Measurements from ENCODE around the gene DLGAP1.

The DLGAP1 gene

DNA sequence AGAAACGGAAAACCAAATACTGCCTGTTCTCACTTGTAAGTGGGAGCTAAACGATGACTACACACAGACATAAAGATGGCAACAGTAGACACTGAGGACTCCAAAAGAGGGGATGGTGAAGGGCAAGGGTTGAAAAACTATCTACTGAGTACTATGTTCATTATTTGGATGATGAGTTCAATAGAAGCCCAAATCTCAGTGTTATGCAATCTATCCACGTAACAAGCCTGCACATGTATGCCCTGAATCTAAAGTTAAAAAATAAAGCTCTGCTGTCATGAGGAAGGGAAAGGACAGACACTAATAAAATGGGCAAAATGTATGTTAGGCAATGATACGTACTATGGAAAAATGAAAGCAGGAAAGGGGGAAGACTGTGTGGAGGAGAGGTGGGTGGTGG, 629.1 kb downstream of the DLGAP1 start:
- no peak for DNase-seq (ENCODE audit: low spot score)
- TF ChIP-seq, protein P1, sequence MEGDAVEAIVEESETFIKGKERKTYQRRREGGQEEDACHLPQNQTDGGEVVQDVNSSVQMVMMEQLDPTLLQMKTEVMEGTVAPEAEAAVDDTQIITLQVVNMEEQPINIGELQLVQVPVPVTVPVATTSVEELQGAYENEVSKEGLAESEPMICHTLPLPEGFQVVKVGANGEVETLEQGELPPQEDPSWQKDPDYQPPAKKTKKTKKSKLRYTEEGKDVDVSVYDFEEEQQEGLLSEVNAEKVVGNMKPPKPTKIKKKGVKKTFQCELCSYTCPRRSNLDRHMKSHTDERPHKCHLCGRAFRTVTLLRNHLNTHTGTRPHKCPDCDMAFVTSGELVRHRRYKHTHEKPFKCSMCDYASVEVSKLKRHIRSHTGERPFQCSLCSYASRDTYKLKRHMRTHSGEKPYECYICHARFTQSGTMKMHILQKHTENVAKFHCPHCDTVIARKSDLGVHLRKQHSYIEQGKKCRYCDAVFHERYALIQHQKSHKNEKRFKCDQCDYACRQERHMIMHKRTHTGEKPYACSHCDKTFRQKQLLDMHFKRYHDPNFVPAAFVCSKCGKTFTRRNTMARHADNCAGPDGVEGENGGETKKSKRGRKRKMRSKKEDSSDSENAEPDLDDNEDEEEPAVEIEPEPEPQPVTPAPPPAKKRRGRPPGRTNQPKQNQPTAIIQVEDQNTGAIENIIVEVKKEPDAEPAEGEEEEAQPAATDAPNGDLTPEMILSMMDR (IDR thresholded peaks at IDR 0.05; ENCODE audit: borderline replicate concordance, control extremely low read depth, extremely low read depth, insufficient read depth, missing control alignments) = no peak
- in situ Hi-C loops (cut with MboI; ENCODE audit: low sequenced_read_pairs, unreplicated experiment) = no loop called here

DNA sequence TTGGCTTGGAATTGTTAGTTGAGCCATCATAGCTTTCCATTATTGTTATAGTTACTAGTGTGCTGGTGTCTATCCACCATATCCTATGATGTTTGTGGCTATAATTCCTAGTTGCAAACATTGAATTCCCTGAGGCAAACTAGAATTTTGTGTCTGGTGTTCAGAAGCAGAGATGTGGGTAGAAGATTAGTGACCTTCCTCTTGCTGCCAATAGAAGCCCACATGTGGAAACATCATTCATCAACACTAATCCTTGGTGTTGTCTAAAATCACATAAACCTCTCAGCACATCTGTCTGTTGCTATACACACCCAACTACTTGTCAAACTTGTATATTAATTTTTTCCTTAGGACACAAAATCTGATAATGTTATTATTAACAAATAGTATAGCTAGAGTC, 631.0 kb downstream of the DLGAP1 start:
- in situ Hi-C loops (cut with MboI; ENCODE audit: low sequenced_read_pairs, unreplicated experiment) = loop anchor here (25.0 kb wide), 1 partner anchor 88 kb away; no protein-coding TSS in a partner anchor
- TF ChIP-seq, protein P1 (IDR thresholded peaks at IDR 0.05; ENCODE audit: borderline replicate concordance, control extremely low read depth, extremely low read depth, insufficient read depth, missing control alignments) = no peak
- no peak for DNase-seq (ENCODE audit: low spot score)

GRCh38 chr18:3823073-3823472, 632.0 kb downstream of the DLGAP1 start:
- TF ChIP-seq, protein P1 (IDR thresholded peaks at IDR 0.05; ENCODE audit: borderline replicate concordance, control extremely low read depth, extremely low read depth, insufficient read depth, missing control alignments) = no peak
- in situ Hi-C loops (cut with MboI; ENCODE audit: low sequenced_read_pairs, unreplicated experiment) = loop anchor here (25.0 kb wide), 1 partner anchor 89 kb away; no protein-coding TSS in a partner anchor
- no peak for DNase-seq (ENCODE audit: low spot score)

GRCh38 chr18:3821524-3821923, 633.6 kb downstream of the DLGAP1 start:
- no peak for DNase-seq (ENCODE audit: low spot score)
- TF ChIP-seq, protein P1 (IDR thresholded peaks at IDR 0.05; ENCODE audit: borderline replicate concordance, control extremely low read depth, extremely low read depth, insufficient read depth, missing control alignments) = no peak
- in situ Hi-C loops (cut with MboI; ENCODE audit: low sequenced_read_pairs, unreplicated experiment) = loop anchor here (25.0 kb wide), 1 partner anchor 91 kb away; no protein-coding TSS in a partner anchor

- TF ChIP-seq, protein P1 (IDR thresholded peaks at IDR 0.05; ENCODE audit: borderline replicate concordance, control extremely low read depth, extremely low read depth, insufficient read depth, missing control alignments) = no peak
- in situ Hi-C loops (cut with MboI; ENCODE audit: low sequenced_read_pairs, unreplicated experiment) = loop anchor here (25.0 kb wide), 1 partner anchor 92 kb away; no protein-coding TSS in a partner anchor
- no peak for DNase-seq (ENCODE audit: low spot score)
These were observed 635.1 kb downstream of the DLGAP1 start for GRCh38 chr18:3819961-3820360.

DNA sequence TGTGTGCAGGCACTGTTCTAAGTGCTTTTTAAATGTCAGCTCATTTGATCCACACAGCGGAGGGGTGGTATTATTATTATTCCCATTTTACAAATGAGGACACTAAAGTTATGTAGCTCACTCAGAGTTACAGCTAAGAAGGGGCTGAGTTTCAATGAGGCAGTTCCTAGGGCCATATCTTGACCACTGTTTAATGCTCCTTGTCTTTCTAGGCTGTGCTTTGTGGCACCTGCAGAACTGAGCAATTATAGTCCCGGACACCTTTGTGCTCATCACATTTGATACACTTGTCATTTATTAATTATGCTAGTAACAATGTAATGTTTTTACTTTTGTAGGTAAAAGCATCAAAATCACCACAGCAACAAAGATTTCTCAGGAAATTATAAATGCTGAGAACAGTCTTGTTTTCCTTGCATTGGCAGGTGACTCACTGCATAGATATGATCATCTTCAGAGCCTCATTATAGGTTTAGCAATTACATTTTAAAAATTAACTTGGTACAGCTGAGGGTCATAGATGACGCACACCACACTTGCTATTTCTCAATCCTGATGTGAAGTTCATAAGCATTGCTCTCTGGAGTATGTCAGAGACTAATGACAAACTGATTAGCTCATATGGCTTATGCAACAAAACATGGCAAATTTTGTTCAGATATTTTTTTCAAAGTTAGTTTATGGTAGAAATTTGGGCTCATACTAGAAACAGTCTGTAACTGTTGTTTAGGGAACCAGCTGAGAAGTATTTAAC, 638.3 kb downstream of the DLGAP1 start:
- DNase-seq (ENCODE audit: low spot score) = no peak
- TF ChIP-seq, protein P1 (IDR thresholded peaks at IDR 0.05; ENCODE audit: borderline replicate concordance, control extremely low read depth, extremely low read depth, insufficient read depth, missing control alignments) = no peak
- in situ Hi-C loops (cut with MboI; ENCODE audit: low sequenced_read_pairs, unreplicated experiment) = loop anchor here (25.0 kb wide), 1 partner anchor 96 kb away; no protein-coding TSS in a partner anchor
